Stimulated activated CD4-positive, alpha-beta T cell treated with anti-CD3 and anti-CD28 coated beads, TNF-alpha, amount 100 ng/mL, for 24 hours (primary cell): ENCODE data around the gene GLI1.
"Not testable (repeated sequence)": the region's sequence is repeated elsewhere in the genome, so short reads cannot be mapped to it uniquely, and the experiment has no call there.

Experiments
- DNase-seq, 3 experiments: peaks; one replicate each; pipeline ENCODE4 v3.0.0-alpha.2; 2020; ENCODE audit warnings: low read depth in 3 of 3

Gene GLI1

GRCh38 chr12:57497223-57498131 is 37.9 kb downstream of the GLI1 start:
- DNase-seq = no peak

DNA sequence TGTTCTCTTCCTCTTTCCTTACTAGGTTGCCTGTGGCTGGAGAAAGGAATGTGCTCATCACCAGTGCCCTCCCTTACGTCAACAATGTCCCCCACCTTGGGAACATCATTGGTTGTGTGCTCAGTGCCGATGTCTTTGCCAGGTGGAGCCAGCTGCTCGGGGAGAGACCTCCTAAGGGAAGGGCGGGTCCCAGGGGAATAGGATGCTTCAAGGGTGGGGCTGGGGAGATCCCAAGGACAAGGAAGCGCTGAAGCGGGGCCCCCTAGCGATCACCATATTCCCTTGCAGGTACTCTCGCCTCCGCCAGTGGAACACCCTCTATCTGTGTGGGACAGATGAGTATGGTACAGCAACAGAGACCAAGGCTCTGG is 38.5 kb downstream of the GLI1 start:
- no peak for DNase-seq

DNA sequence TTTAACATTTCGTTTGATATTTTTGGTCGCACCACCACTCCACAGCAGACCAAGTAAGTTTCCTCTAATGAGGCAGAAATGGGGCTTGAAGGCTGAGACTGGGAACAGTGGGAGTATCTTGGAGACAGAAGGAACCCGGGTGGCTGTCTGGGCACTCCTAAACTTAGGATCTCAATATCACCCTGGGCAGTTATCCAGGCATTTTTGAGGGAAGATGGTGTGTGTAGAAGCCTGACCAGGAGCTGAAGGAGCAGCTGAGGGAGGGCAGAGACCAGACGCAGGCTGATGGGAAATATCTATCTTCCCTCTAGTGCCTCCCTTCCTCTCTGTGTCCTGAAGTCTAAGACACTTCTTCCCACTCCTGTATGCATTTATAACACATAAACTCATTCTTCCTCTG is 39.0 kb downstream of the GLI1 start:
- DNase-seq = no peak

- no peak for DNase-seq
Observed at GRCh38 chr12:57500213-57500612, 40.6 kb downstream of the GLI1 start.

GRCh38 chr12:57502311-57502969 is 42.9 kb downstream of the GLI1 start:
- DNase-seq = not testable (repeated sequence)

- DNase-seq = not testable (repeated sequence)
Observed at GRCh38 chr12:57506541-57506940, 47.0 kb downstream of the GLI1 start.

DNA sequence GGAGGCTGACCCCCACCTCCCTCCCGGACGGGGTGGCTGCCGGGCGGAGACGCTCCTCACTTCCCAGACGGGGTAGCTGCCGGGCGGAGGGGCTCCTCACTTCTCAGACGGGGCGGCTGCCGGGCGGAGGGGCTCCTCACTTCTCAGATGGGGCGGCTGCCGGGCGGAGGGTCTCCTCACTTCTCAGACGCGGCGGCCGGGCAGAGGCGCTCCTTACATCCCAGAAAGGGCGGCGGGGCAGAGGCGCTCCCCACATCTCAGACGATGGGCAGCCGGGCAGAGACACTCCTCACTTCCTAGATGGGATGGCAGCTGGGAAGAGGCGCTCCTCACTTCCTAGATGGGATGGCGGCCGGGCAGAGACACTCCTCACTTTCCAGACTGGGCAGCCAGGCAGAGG is 48.2 kb downstream of the GLI1 start:
- not testable (repeated sequence) for DNase-seq

GRCh38 chr12:57511161-57511560 is 51.6 kb downstream of the GLI1 start:
- no peak for DNase-seq

DNA sequence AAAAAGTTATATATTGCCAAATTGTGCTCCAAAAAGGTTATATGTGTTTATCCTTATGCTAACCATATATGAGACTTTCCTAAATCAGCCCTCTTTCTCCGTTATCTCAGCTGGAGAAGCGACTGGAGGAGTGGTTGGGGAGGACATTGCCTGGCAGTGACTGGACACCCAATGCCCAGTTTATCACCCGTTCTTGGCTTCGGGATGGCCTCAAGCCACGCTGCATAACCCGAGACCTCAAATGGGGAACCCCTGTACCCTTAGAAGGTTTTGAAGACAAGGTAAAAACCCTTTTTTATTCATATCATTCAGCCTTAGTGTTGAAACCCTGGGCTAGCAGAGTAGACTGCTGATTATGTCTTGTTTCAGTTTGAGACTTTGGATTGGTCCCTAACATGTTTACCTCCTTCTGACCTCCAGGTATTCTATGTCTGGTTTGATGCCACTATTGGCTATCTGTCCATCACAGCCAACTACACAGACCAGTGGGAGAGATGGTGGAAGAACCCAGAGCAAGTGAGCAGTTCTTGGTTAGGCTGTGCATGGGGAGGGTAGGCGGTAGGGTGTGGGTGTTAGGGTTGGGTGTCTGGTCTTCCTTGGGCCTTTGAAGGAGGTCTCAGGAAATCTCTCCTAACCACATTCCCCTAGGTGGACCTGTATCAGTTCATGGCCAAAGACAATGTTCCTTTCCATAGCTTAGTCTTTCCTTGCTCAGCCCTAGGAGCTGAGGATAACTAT is 52.2 kb downstream of the GLI1 start:
- DNase-seq = no peak

DNA sequence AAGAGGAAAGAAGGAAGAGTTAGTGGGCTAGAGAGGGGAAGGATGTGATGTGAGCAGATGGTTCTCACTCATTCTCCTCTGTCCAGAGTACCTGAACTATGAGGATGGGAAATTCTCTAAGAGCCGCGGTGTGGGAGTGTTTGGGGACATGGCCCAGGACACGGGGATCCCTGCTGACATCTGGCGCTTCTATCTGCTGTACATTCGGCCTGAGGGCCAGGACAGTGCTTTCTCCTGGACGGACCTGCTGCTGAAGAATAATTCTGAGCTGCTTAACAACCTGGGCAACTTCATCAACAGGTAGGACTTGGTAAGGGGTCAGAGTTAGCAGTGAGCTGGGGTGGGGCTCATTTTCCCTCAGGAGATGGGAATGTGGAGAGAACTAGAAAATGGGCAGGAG is 53.1 kb downstream of the GLI1 start:
- no peak for DNase-seq

DNA sequence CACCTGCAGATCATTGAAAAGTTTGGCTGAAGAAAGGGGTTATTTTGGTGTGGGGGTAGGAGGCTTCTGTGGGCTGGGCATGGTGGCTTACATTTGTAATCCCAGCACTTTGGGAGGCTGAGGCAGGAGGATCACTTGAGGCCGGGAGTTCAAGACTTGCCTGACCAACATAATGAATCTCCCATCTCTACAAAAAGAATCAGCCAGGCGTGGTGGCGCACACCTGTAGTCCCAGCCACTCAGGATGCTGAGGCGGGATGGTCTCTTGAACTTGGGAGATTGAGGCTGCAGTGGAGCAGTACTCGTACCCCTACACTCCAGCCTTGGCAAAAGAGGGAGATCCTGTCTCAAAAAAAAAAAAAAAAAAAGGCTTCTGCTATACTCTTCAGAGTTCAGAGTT is 53.7 kb downstream of the GLI1 start:
- no peak for DNase-seq

GRCh38 chr12:57513677-57514076 is 54.1 kb downstream of the GLI1 start:
- not testable (repeated sequence) for DNase-seq

- not testable (repeated sequence) for DNase-seq
Observed at GRCh38 chr12:57514246-57514645, 54.7 kb downstream of the GLI1 start.

DNA sequence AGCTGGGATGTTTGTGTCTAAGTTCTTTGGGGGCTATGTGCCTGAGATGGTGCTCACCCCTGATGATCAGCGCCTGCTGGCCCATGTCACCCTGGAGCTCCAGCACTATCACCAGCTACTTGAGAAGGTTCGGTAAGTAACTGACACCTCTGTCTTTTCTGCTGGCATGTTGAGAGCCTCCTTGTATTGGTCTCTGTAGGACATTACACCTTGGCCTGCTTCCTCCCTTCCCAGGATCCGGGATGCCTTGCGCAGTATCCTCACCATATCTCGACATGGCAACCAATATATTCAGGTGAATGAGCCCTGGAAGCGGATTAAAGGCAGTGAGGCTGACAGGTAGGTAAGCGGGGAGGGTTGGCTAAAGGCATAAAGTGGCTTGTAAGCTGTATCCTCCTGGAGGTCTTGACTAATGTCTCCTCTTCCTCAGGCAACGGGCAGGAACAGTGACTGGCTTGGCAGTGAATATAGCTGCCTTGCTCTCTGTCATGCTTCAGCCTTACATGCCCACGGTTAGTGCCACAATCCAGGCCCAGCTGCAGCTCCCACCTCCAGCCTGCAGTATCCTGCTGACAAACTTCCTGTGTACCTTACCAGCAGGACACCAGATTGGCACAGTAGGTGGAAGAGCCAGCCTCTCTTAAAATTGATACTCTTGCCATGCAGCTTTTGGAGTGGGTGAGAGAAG is 55.3 kb downstream of the GLI1 start:
- no peak for DNase-seq

- no peak for DNase-seq
Observed at GRCh38 chr12:57515408-57515933, 55.9 kb downstream of the GLI1 start.

GRCh38 chr12:57515934-57516541 is 56.5 kb downstream of the GLI1 start:
- no peak for DNase-seq

- no peak for DNase-seq
Observed at GRCh38 chr12:57516617-57517153, 57.1 kb downstream of the GLI1 start.

DNA sequence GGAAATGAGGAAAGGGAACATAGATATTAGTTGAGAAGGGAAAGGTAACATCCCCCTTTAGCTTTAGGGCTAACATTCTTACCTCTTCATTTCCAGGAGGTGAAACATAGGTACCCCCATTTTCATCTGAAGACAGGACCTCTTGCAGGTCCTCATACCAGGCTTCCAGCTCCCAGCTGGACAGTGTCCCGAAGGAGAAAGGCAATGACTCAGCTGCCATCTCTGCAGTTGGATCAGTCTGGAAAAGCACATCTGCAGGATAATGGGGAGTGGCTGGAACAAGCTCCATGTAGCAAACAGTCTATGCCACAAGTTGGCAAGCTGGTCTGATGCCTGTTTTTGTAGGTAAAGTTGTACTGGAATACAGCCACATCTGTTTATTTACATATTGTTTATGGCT is 57.6 kb downstream of the GLI1 start:
- DNase-seq = no peak

DNA sequence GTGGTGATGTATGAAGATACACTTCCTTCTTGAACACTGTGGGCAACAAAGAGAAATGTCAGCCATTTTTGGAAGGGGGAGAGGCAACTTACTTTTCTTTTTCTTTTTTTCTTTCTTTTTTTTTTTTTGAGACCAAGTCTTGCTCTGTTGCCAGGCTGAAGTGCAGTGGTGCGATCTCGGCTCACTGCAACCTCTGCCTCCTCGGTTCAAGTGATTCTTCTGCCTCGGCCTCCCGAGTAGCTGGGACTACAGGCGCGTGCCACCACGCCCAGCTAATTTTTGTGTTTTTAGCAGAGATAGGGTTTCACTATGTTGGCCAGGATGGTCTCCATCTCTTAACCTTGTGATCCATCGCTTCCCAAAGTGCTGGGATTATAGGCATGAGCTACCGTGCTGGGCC is 58.1 kb downstream of the GLI1 start:
- DNase-seq = not testable (repeated sequence)

DNA sequence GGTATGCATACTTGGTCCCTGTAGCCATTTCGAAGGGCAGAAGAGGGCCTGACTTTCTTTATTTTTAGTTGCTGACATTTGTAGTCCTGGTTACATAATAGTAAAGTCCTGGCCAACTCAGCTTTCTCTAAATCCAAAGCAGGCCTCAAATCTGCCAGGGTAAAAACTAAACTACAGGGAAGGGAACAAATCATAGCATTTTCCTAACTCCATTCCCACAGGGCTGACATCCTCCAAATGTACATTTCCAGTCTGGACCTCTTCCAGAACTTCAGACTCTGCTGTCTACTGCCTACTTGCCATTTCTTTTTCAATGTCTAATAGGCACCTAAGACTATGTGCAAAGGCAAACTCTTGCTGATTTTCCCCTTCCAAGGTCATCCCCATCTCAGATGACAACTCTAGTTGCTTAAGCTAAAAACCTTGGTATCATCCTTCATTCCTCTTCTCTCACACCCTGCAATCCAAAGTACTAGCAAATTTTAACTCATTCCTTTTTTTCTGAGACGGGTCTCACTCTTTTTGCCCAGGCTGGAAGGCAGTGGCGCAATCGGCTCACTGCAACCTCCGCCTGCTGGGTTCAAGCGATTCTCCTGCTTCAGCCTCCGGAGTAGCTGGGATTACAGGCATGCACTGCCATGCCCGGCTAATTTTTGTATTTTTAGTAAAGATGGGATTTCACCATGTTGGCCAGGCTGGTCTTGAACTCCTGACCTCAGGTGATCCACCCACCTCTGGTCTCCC is 58.8 kb downstream of the GLI1 start:
- DNase-seq = no peak
